Mesenchymal stem cell (in vitro differentiated cells and primary cell): ENCODE data around the gene LIX1L.

Source experiments
- DNase-seq: peaks from one replicate; pipeline ENCODE4 v3.0.0-alpha.2; 2013
- H2AFZ ChIP-seq: one replicate; pipeline ENCODE4 v1.6.1; 2013; ENCODE audit warnings: low read depth, mild to moderate bottlenecking, control low read depth, inconsistent platforms, low read length, moderate library complexity
- H2AK5ac ChIP-seq: 2 replicates; pipeline ENCODE4 v1.6.1; 2013; ENCODE audit warnings: low read length, moderate library complexity, mild to moderate bottlenecking, inconsistent platforms; ENCODE audit not compliant: severe bottlenecking
- H2BK120ac ChIP-seq: one replicate; pipeline ENCODE4 v1.6.1; 2013; ENCODE audit warnings: low read depth, mild to moderate bottlenecking, inconsistent platforms, low read length, moderate library complexity
- H2BK12ac ChIP-seq, 2 experiments: one replicate each; pipeline ENCODE4 v1.6.1; 2013; ENCODE audit warnings: inconsistent platforms in 2 of 2, low read length in 2 of 2, mild to moderate bottlenecking in 2 of 2, moderate library complexity in 2 of 2, control low read depth in 1 of 2
- H2BK15ac ChIP-seq: one replicate; pipeline ENCODE4 v1.6.1; 2013; ENCODE audit warnings: mild to moderate bottlenecking, low read depth, inconsistent platforms; ENCODE audit not compliant: poor library complexity, severe bottlenecking
- H2BK5ac ChIP-seq: 2 replicates; pipeline ENCODE4 v1.6.1; 2013; ENCODE audit warnings: low read depth, mild to moderate bottlenecking, low read length, control low read depth, inconsistent platforms; ENCODE audit not compliant: poor library complexity, severe bottlenecking
- H3K14ac ChIP-seq, 2 experiments: one replicate each; pipeline ENCODE4 v1.6.1; 2013; ENCODE audit warnings: inconsistent platforms in 2 of 2, low read length in 2 of 2, control low read depth in 1 of 2, mild to moderate bottlenecking in 1 of 2, moderate library complexity in 1 of 2
- H3K18ac ChIP-seq, 2 experiments: one replicate each; pipeline ENCODE4 v1.6.1; 2013; ENCODE audit warnings: inconsistent platforms in 2 of 2, low read length in 2 of 2, control low read depth in 1 of 2, low read depth in 1 of 2, mild to moderate bottlenecking in 1 of 2
- H3K23ac ChIP-seq, 2 experiments: one replicate each; pipeline ENCODE4 v1.6.1; 2013; ENCODE audit warnings: inconsistent platforms in 2 of 2, low read length in 2 of 2, mild to moderate bottlenecking in 2 of 2, moderate library complexity in 2 of 2, control low read depth in 1 of 2
- H3K27ac ChIP-seq: 2 replicates; pipeline ENCODE4 v1.5.1; 2013; ENCODE audit warnings: mild to moderate bottlenecking, moderate library complexity, low read length, control low read depth, inconsistent platforms; ENCODE audit not compliant: poor library complexity, severe bottlenecking
- H3K27me3 ChIP-seq, 2 experiments: 2 replicates each; pipeline versions ENCODE4 v1.6.1 to v1.7.0; 2013; ENCODE audit warnings: low read length in 2 of 2, mild to moderate bottlenecking in 2 of 2, moderate library complexity in 2 of 2, control low read depth in 1 of 2, inconsistent platforms in 1 of 2; ENCODE audit not compliant: control insufficient read depth in 1 of 2, insufficient read depth in 1 of 2
- H3K36me3 ChIP-seq, 2 experiments: 2 replicates each; pipeline versions ENCODE4 v1.6.1 to v1.7.0; 2013; ENCODE audit warnings: low read length in 2 of 2, control low read depth in 1 of 2, inconsistent platforms in 1 of 2, low read depth in 1 of 2, mild to moderate bottlenecking in 1 of 2; ENCODE audit not compliant: insufficient read depth in 2 of 2, control insufficient read depth in 1 of 2
- H3K4ac ChIP-seq, 2 experiments: one replicate each; pipeline ENCODE4 v1.6.1; 2013; ENCODE audit warnings: inconsistent platforms in 2 of 2, low read length in 2 of 2, mild to moderate bottlenecking in 2 of 2, moderate library complexity in 2 of 2, control low read depth in 1 of 2, low read depth in 1 of 2
- H3K4me1 ChIP-seq: 2 replicates; pipeline ENCODE4 v1.6.1; 2013; ENCODE audit warnings: low read depth, low read length, control low read depth; ENCODE audit not compliant: control insufficient read depth, insufficient read depth
- H3K4me2 ChIP-seq: 2 replicates; pipeline ENCODE4 v1.6.1; 2013; ENCODE audit warnings: low read length, mild to moderate bottlenecking, inconsistent platforms; ENCODE audit not compliant: poor library complexity, severe bottlenecking
- H3K4me3 ChIP-seq, 2 experiments: 2 replicates each; pipeline versions ENCODE4 v1.5.1 to v1.7.0; 2013; ENCODE audit warnings: low read length in 2 of 2, mild to moderate bottlenecking in 2 of 2, control low read depth in 1 of 2, low read depth in 1 of 2; ENCODE audit not compliant: insufficient read depth in 1 of 2
- H3K79me1 ChIP-seq: replicated peaks from 2 replicates; pipeline ENCODE4 v1.6.1; 2013; ENCODE audit warnings: mild to moderate bottlenecking, control low read depth, low read length, inconsistent platforms; ENCODE audit not compliant: poor library complexity, severe bottlenecking
- H3K9ac ChIP-seq: 2 replicates; pipeline ENCODE4 v1.7.0; 2013; ENCODE audit warnings: mild to moderate bottlenecking, low read length, moderate library complexity
- H3K9me3 ChIP-seq: 2 replicates; pipeline ENCODE4 v1.7.0; 2013; ENCODE audit warnings: mild to moderate bottlenecking, low read length; ENCODE audit not compliant: control insufficient read depth
- H4K8ac ChIP-seq: one replicate; pipeline ENCODE4 v1.6.1; 2013; ENCODE audit warnings: inconsistent platforms, mild to moderate bottlenecking, low read length, moderate library complexity
- H4K91ac ChIP-seq: one replicate; pipeline ENCODE4 v1.6.1; 2013; ENCODE audit warnings: mild to moderate bottlenecking, low read length, inconsistent platforms
- WGBS: methylation state at CpG from one replicate; pipeline ENCODE4 v1.1.7; 2013; ENCODE audit warnings: mixed read lengths; 5-methylcytosine and 5-hydroxymethylcytosine counted together

Gene LIX1L

DNA sequence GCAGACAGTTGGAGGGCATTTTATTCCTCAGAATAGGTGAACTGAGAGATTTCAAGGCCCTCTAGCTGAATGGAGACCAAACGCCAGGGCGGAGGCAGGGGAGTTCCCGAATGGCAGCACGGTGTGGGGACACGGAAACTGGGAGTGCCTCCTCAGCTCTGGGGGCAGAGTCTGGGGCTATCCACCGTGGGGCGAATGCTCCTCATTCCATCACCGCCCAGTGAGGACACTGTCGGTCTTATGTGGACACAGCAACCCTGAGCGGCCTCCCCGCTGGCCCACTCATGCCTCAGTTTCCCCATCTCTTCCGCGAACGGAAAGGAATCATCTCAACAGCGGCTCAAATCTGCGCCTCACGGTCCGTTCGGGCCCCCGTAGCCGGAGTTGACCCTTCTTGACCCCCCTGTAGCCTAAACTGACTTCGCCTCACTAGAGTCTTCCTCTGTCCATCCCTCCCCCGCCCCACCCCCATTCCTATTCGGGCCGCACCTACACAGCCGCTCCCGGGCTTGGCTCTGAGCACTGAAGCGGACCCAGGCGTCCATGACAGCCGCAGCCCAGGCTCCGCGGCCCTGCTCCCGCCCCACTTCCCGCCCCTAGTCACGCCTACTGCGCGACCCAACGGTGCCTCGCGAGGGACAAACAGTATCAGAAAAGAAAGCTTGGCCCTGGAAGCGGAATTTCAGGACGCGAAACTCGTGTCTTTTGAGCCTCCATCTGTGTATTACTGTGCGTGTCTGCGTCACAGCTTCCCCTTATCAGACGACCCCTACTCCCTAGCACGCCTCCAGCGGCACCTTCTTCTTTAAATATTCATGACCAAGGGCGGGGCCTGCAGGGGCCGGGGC, 39.4 kb downstream of the LIX1L start, which contains the start of gene PEX11B:
TSS of gene PEX11B (minus strand) at position 574 of the 848 bp plus-strand sequence. CDS start at position 545, 29 bp downstream.
- WGBS = 2% methylated on average over 51 of the region's 51 CpGs
- peak within 1 kb of the TSS; percentile 93 to 96 for H3K4ac ChIP-seq
- peak within 1 kb of the TSS; percentile 25 to 59 for H2BK12ac ChIP-seq
- no peaks in the 10 kb centered on the region for H3K9me3 ChIP-seq
- peaks cover 19% of the 10 kb centered on the region for H3K4me1 ChIP-seq
- peak within 1 kb of the TSS; percentile 54 for H2BK120ac ChIP-seq
- peak within 1 kb of the TSS; percentile 63 for H2AK5ac ChIP-seq
- peak within 1 kb of the TSS; percentile 98 for H3K27ac ChIP-seq
- H3K4me3 ChIP-seq = peak within 1 kb of the TSS; percentile 90 to 98
- peak within 1 kb of the TSS in 1 of 2 experiments; percentile 98 for H3K23ac ChIP-seq
- peak within 1 kb of the TSS; percentile 19 for H2BK15ac ChIP-seq
- H2AFZ ChIP-seq = peak within 1 kb of the TSS; percentile 96
- peak within 1 kb of the TSS; percentile 92 for H3K4me2 ChIP-seq
- peak within 1 kb of the TSS; percentile 82 for H4K91ac ChIP-seq
- H3K79me1 ChIP-seq = peaks cover 12% of the 10 kb centered on the region
- peak; percentile 92 for DNase-seq
- peak within 1 kb of the TSS; percentile 86 for H2BK5ac ChIP-seq
- H3K36me3 ChIP-seq = peaks cover 3 to 40% of the 10 kb centered on the region in 2 experiments
- H3K18ac ChIP-seq = peak within 1 kb of the TSS; percentile 97 to 98
- peak within 1 kb of the TSS in 1 of 2 experiments; percentile 99 for H3K14ac ChIP-seq
- no peaks in the 10 kb centered on the region for H3K27me3 ChIP-seq
- H4K8ac ChIP-seq = peak within 1 kb of the TSS; percentile 95
- H3K9ac ChIP-seq = peak within 1 kb of the TSS; percentile 95

GRCh38 chr1:145917595-145917994, 40.2 kb downstream of the LIX1L start:
- Histone ChIP-seq H2AK5ac (peak overlapping the region; percentile 63), H3K4me1 (peaks cover 19% of the 10 kb centered on the region), H3K14ac (no peak overlapping the region), H2BK120ac (no peak overlapping the region), H3K4ac (peak overlapping the region; percentile 93 to 96), H3K4me3 (peak overlapping the region; percentile 90 to 98), H3K4me2 (peak overlapping the region; percentile 92), H2BK15ac (no peak overlapping the region), H2BK5ac (no peak overlapping the region), H3K27me3 (no peaks in the 10 kb centered on the region), H3K79me1 (peaks cover 12% of the 10 kb centered on the region), H3K18ac (no peak overlapping the region), H3K27ac (no peak overlapping the region), H2BK12ac (no peak overlapping the region), H4K8ac (peak overlapping the region; percentile 95), H3K9me3 (no peaks in the 10 kb centered on the region), H3K23ac (no peak overlapping the region), H2AFZ (no peak overlapping the region), H4K91ac (no peak overlapping the region), H3K9ac (peak overlapping the region; percentile 95), H3K36me3 (peaks cover 3 to 43% of the 10 kb centered on the region in 2 experiments)
- DNase-seq = no peak
- 96% methylated on average over 5 of the region's 5 CpGs for WGBS

- Histone ChIP-seq H4K8ac (no peak overlapping the region), H2BK5ac (no peak overlapping the region), H3K4me2 (no peak overlapping the region), H3K4me3 (peak overlapping the region in 1 of 2 experiments; percentile 43), H3K4ac (no peak overlapping the region), H3K9ac (peak overlapping the region; percentile 54), H2BK15ac (no peak overlapping the region), H3K27me3 (no peaks in the 10 kb centered on the region), H2BK120ac (no peak overlapping the region), H3K18ac (no peak overlapping the region), H3K79me1 (peaks cover 12% of the 10 kb centered on the region), H2BK12ac (no peak overlapping the region), H3K27ac (no peak overlapping the region), H2AK5ac (no peak overlapping the region), H3K14ac (no peak overlapping the region), H3K36me3 (peaks cover 8 to 47% of the 10 kb centered on the region in 2 experiments), H4K91ac (no peak overlapping the region), H3K9me3 (no peaks in the 10 kb centered on the region), H2AFZ (no peak overlapping the region), H3K23ac (no peak overlapping the region), H3K4me1 (peaks cover 19% of the 10 kb centered on the region)
- DNase-seq = no peak
- whole genome bisulfite sequencing = 88% methylated on average over 5 of the region's 5 CpGs
Measured at GRCh38 chr1:145916745-145917144, 41.1 kb downstream of the LIX1L start.

DNA sequence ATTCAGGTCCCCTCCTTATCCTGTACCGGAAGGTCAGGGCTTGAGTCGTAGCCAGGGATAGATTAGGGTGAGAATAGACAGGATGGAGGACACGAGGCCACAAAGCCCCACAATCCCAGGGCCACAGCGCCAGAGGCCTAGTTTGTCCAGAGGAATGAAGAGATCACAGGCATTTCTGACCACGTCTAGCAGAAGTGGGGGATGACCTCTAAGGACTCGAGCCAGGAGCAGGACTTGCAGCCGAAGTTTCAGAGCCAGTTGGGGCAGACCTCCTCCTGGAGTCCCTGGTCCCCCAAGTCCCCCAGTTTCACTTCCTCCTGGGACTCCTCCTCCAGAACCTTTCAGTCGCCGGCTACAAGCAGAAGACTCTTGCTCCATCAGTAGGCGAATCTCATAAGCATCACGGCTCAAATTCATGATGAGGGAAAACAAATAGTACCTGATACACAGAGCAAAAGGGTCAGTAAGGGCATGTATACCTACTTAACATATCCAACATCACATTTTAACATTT, 45.6 kb downstream of the LIX1L start:
- Histone ChIP-seq H2BK15ac (no peak overlapping the region), H3K36me3 (peaks cover 17 to 59% of the 10 kb centered on the region in 2 experiments), H4K8ac (no peak overlapping the region), H3K23ac (no peak overlapping the region), H3K18ac (no peak overlapping the region), H3K27ac (no peak overlapping the region), H3K9me3 (no peaks in the 10 kb centered on the region), H3K27me3 (no peaks in the 10 kb centered on the region), H2AFZ (no peak overlapping the region), H3K4me1 (peaks cover 11% of the 10 kb centered on the region), H2BK5ac (no peak overlapping the region), H3K79me1 (peaks cover 8% of the 10 kb centered on the region), H2AK5ac (no peak overlapping the region), H3K4me2 (no peak overlapping the region), H2BK12ac (no peak overlapping the region), H3K4ac (no peak overlapping the region), H3K14ac (no peak overlapping the region), H3K4me3 (no peak overlapping the region), H3K9ac (peak overlapping the region; percentile 31), H4K91ac (no peak overlapping the region), H2BK120ac (no peak overlapping the region)
- no peak for DNase-seq
- 94% methylated on average over 11 of the region's 11 CpGs for WGBS
